Keratinocyte (primary cell): ENCODE results near the gene PWWP2B.

Source experiments
- CTCF ChIP-seq, 3 experiments: IDR thresholded peaks in 1 of 3; conservative IDR thresholded peaks in 1 of 3; optimal IDR thresholded peaks in 1 of 3; 2 replicates in 2 of 3; 3 replicates in 1 of 3; pipeline versions ENCODE3 to v1.5.1; 2011; ENCODE audit warnings: low read length in 3 of 3, mild to moderate bottlenecking in 3 of 3, moderate library complexity in 2 of 3, control low read depth in 1 of 3, inconsistent platforms in 1 of 3; ENCODE audit not compliant: insufficient read depth in 2 of 3; ENCODE audit errors: extremely low read depth in 1 of 3
- EZH2 ChIP-seq: IDR thresholded peaks from one replicate; pipeline ENCODE4 v1.6.1; 2012; ENCODE audit warnings: inconsistent platforms, mild to moderate bottlenecking, low read length, moderate library complexity

- TF ChIP-seq CTCF (optimal IDR thresholded peaks at IDR 0.05 in 1 of 3, IDR thresholded peaks at IDR 0.05 in 1 of 3, conservative IDR thresholded peaks at IDR 0.05 in 1 of 3; ENCODE audit: extremely low read depth in 1 of 3, insufficient read depth in 2 of 3, low read length in 3 of 3) (no peak), EZH2 (no peak)
Measured at GRCh38 chr10:132449051-132449810, 52.2 kb downstream of the PWWP2B start.
